Central memory CD8-positive, alpha-beta T cell (primary cell): Measurements from ENCODE around the gene FAM9B.

Experiments
- ATAC-seq: fragments of 150-1000 bp; cut with Tn5 transposase; replicated peaks from 2 replicates; pipeline ENCODE4 v1.10.0; 2022; ENCODE audit warnings: mild to moderate bottlenecking, moderate FRiP score, moderate number of reproducible peaks; ENCODE audit not compliant: poor library complexity, severe bottlenecking; ENCODE audit errors: extremely low read depth
- DNase-seq, 2 donors: peaks; one replicate each; pipeline ENCODE4 v3.0.0; 2021; ENCODE audit warnings: low spot score in 2 of 2
- H3K27ac Mint-ChIP-seq: one replicate; pipeline ENCODE4 v1.8.0; 2022; ENCODE audit warnings: low read depth, mild to moderate bottlenecking, moderate library complexity, mixed read lengths
- H3K27me3 Mint-ChIP-seq: one replicate; pipeline ENCODE4 v1.8.0; 2022; ENCODE audit warnings: mixed read lengths
- H3K36me3 Mint-ChIP-seq: one replicate; pipeline ENCODE4 v1.8.0; 2022; ENCODE audit warnings: mild to moderate bottlenecking, moderate library complexity, mixed read lengths; ENCODE audit not compliant: insufficient read depth
- H3K4me1 Mint-ChIP-seq: one replicate; pipeline ENCODE4 v1.8.0; 2022; ENCODE audit warnings: mixed read lengths
- H3K4me3 Mint-ChIP-seq: one replicate; pipeline ENCODE4 v1.8.0; 2022; ENCODE audit warnings: mild to moderate bottlenecking, moderate library complexity, mixed read lengths
- H3K9me3 Mint-ChIP-seq: one replicate; pipeline ENCODE4 v1.8.0; 2022; ENCODE audit warnings: mixed read lengths

Gene FAM9B

GRCh38 chrX:9033989-9034388 is at the start of gene FAM9B:
TSS of gene FAM9B (minus strand) at chrX:9034127. CDS start at chrX:9032986, 1,141 bp downstream.
- H3K4me3 Mint-ChIP-seq = no peak within 1 kb of the TSS
- no peaks in the 10 kb centered on the region for H3K36me3 Mint-ChIP-seq
- no peaks in the 10 kb centered on the region for H3K4me1 Mint-ChIP-seq
- peaks cover under 1% of the 10 kb centered on the region for H3K27me3 Mint-ChIP-seq
- DNase-seq (no peak), ATAC-seq (no peak)
- no peaks in the 10 kb centered on the region for H3K9me3 Mint-ChIP-seq
- H3K27ac Mint-ChIP-seq = no peak within 1 kb of the TSS

GRCh38 chrX:9081271-9081670 is 47.3 kb upstream of the FAM9B start:
- no peaks in the 10 kb centered on the region for H3K9me3 Mint-ChIP-seq
- H3K4me1 Mint-ChIP-seq = no peaks in the 10 kb centered on the region
- H3K27me3 Mint-ChIP-seq = no peaks in the 10 kb centered on the region
- H3K27ac Mint-ChIP-seq = no peak overlapping the region
- no peaks in the 10 kb centered on the region for H3K36me3 Mint-ChIP-seq
- ATAC-seq (no peak), DNase-seq (no peak)
- no peak overlapping the region for H3K4me3 Mint-ChIP-seq

- no peak overlapping the region for H3K4me3 Mint-ChIP-seq
- no peaks in the 10 kb centered on the region for H3K36me3 Mint-ChIP-seq
- no peak overlapping the region for H3K27ac Mint-ChIP-seq
Measured at GRCh38 chrX:9074326-9074725, 40.4 kb upstream of the FAM9B start.

GRCh38 chrX:9072281-9072680 is 38.4 kb upstream of the FAM9B start:
- Mint-ChIP-seq H3K27ac (no peak overlapping the region), H3K9me3 (no peaks in the 10 kb centered on the region), H3K4me3 (no peak overlapping the region), H3K4me1 (no peaks in the 10 kb centered on the region), H3K27me3 (peaks cover 14% of the 10 kb centered on the region), H3K36me3 (no peaks in the 10 kb centered on the region)
- ATAC-seq (no peak), DNase-seq (no peak)

More at GRCh38 chrX:9074326-9074725, 40.4 kb upstream of the FAM9B start:
- DNase-seq (no peak), ATAC-seq (no peak)
- Mint-ChIP-seq H3K27me3 (peaks cover 14% of the 10 kb centered on the region), H3K4me1 (no peaks in the 10 kb centered on the region), H3K9me3 (no peaks in the 10 kb centered on the region)

GRCh38 chrX:9071031-9071650 is 37.2 kb upstream of the FAM9B start:
- no peak overlapping the region for H3K27ac Mint-ChIP-seq
- no peak for DNase-seq
- ATAC-seq = no peak
- no peaks in the 10 kb centered on the region for H3K4me1 Mint-ChIP-seq
- H3K36me3 Mint-ChIP-seq = no peaks in the 10 kb centered on the region
- H3K9me3 Mint-ChIP-seq = no peaks in the 10 kb centered on the region
- H3K4me3 Mint-ChIP-seq = no peak overlapping the region
- peaks cover 16% of the 10 kb centered on the region for H3K27me3 Mint-ChIP-seq

- ATAC-seq (no peak), DNase-seq (no peak)
- H3K4me1 Mint-ChIP-seq = no peaks in the 10 kb centered on the region
- no peaks in the 10 kb centered on the region for H3K36me3 Mint-ChIP-seq
- no peak overlapping the region for H3K4me3 Mint-ChIP-seq
- H3K27ac Mint-ChIP-seq = no peak overlapping the region
- H3K9me3 Mint-ChIP-seq = no peaks in the 10 kb centered on the region
- H3K27me3 Mint-ChIP-seq = peaks cover 22% of the 10 kb centered on the region
Measured at GRCh38 chrX:9069573-9069972, 35.6 kb upstream of the FAM9B start.

GRCh38 chrX:9064694-9065093 is 30.8 kb upstream of the FAM9B start:
- H3K27ac Mint-ChIP-seq = no peak overlapping the region
- no peak overlapping the region for H3K4me3 Mint-ChIP-seq

GRCh38 chrX:9062641-9063040 is 28.7 kb upstream of the FAM9B start:
- no peaks in the 10 kb centered on the region for H3K36me3 Mint-ChIP-seq
- no peaks in the 10 kb centered on the region for H3K4me1 Mint-ChIP-seq
- H3K27ac Mint-ChIP-seq = no peak overlapping the region
- no peak for ATAC-seq
- no peak for DNase-seq
- H3K4me3 Mint-ChIP-seq = no peak overlapping the region
- H3K27me3 Mint-ChIP-seq = peaks cover 13% of the 10 kb centered on the region
- H3K9me3 Mint-ChIP-seq = no peaks in the 10 kb centered on the region

More at GRCh38 chrX:9064694-9065093, 30.8 kb upstream of the FAM9B start:
- no peaks in the 10 kb centered on the region for H3K4me1 Mint-ChIP-seq
- H3K9me3 Mint-ChIP-seq = no peaks in the 10 kb centered on the region
- ATAC-seq (no peak), DNase-seq (no peak)
- no peaks in the 10 kb centered on the region for H3K36me3 Mint-ChIP-seq
- H3K27me3 Mint-ChIP-seq = peaks cover 13% of the 10 kb centered on the region

- H3K27me3 Mint-ChIP-seq = no peaks in the 10 kb centered on the region
- H3K4me1 Mint-ChIP-seq = no peaks in the 10 kb centered on the region
- H3K27ac Mint-ChIP-seq = no peak overlapping the region
- H3K9me3 Mint-ChIP-seq = no peaks in the 10 kb centered on the region
- H3K4me3 Mint-ChIP-seq = no peak overlapping the region
- no peak for ATAC-seq
- no peaks in the 10 kb centered on the region for H3K36me3 Mint-ChIP-seq
- no peak for DNase-seq
Measured at GRCh38 chrX:9055354-9055753, 21.4 kb upstream of the FAM9B start.

GRCh38 chrX:9052081-9052480 is 18.2 kb upstream of the FAM9B start:
- Mint-ChIP-seq H3K4me3 (no peak overlapping the region), H3K9me3 (no peaks in the 10 kb centered on the region), H3K27me3 (no peaks in the 10 kb centered on the region), H3K36me3 (no peaks in the 10 kb centered on the region), H3K27ac (no peak overlapping the region), H3K4me1 (no peaks in the 10 kb centered on the region)
- ATAC-seq = no peak
- DNase-seq = no peak

- no peaks in the 10 kb centered on the region for H3K9me3 Mint-ChIP-seq
- ATAC-seq (no peak), DNase-seq (no peak)
- no peaks in the 10 kb centered on the region for H3K36me3 Mint-ChIP-seq
- H3K4me3 Mint-ChIP-seq = no peak overlapping the region
- H3K27ac Mint-ChIP-seq = no peak overlapping the region
- no peaks in the 10 kb centered on the region for H3K27me3 Mint-ChIP-seq
- H3K4me1 Mint-ChIP-seq = no peaks in the 10 kb centered on the region
Measured at GRCh38 chrX:9050331-9050730, 16.4 kb upstream of the FAM9B start.

GRCh38 chrX:9048801-9049200 is 14.9 kb upstream of the FAM9B start:
- H3K4me1 Mint-ChIP-seq = no peaks in the 10 kb centered on the region
- ATAC-seq = no peak

GRCh38 chrX:9038244-9038643 is 4.3 kb upstream of the FAM9B start:
- Mint-ChIP-seq H3K9me3 (no peaks in the 10 kb centered on the region), H3K4me1 (no peaks in the 10 kb centered on the region), H3K27me3 (no peaks in the 10 kb centered on the region), H3K4me3 (no peak overlapping the region), H3K27ac (no peak overlapping the region), H3K36me3 (no peaks in the 10 kb centered on the region)
- DNase-seq (no peak), ATAC-seq (no peak)

More at GRCh38 chrX:9048801-9049200, 14.9 kb upstream of the FAM9B start:
- Mint-ChIP-seq H3K27me3 (no peaks in the 10 kb centered on the region), H3K27ac (no peak overlapping the region), H3K4me3 (no peak overlapping the region), H3K36me3 (no peaks in the 10 kb centered on the region), H3K9me3 (no peaks in the 10 kb centered on the region)
- no peak for DNase-seq
